HepG2 (cell line): Measurements from ENCODE around the gene ASF1B. TPM values are rescaled to one million over a fixed set of nuclear protein-coding genes. Genes with fewer than 3 reads are reported as not detected.

ENCODE experiments used
- KLF12 ChIP-seq: sonication (generic); formaldehyde crosslinking; IDR thresholded peaks from 2 replicates; pipeline ENCODE4 v1.4.0; 2020; ENCODE audit warnings: missing genetic modification reagents, borderline replicate concordance
- MAZ ChIP-seq, 2 experiments: sonication (generic) in 1 of 2; formaldehyde crosslinking in 1 of 2; IDR thresholded peaks; 2 replicates each; pipeline versions ENCODE4 v1.5.0 to v1.6.1; 2012 to 2020; ENCODE audit warnings: low read depth in 2 of 2, mild to moderate bottlenecking in 2 of 2, borderline replicate concordance in 1 of 2, improper control_type of control experiment in 1 of 2, low read length in 1 of 2, missing genetic modification reagents in 1 of 2, moderate library complexity in 1 of 2
- ZNF329 ChIP-seq: sonication (generic); formaldehyde crosslinking; IDR thresholded peaks from 2 replicates; pipeline ENCODE4 v1.9.0; 2021; ENCODE audit warnings: low read depth, mild to moderate bottlenecking, missing genetic modification reagents
- ZNF567 ChIP-seq: sonication (generic); formaldehyde crosslinking; IDR thresholded peaks from 2 replicates; pipeline ENCODE4 v1.8.1; 2023; ENCODE audit warnings: mild to moderate bottlenecking, missing genetic modification reagents, borderline replicate concordance
- polyA plus RNA-seq, 8 experiments: library from polyadenylated mRNA; depleted of rRNA in 3 of 8; stranded (reverse) in 7 of 8; unstranded in 1 of 8; fragments of >200 nt; fragmentation: Illumina TruSeq in 4 of 8; extraction: Trizol in 4 of 8; gene quantifications; 2 replicates each; pipeline versions ENCODE4 v1.2.1 to v1.2.3, GENCODE V29; 2011 to 2016; ENCODE audit warnings: low read depth in 4 of 8, missing spikeins in 1 of 8, mixed read lengths in 1 of 8; ENCODE audit not compliant: insufficient read depth in 1 of 8
- total RNA-seq, 5 experiments: library from RNA; depleted of rRNA; stranded (reverse); fragments of >200 nt; fragmentation: Illumina TruSeq; extraction: Trizol; gene quantifications; 2 replicates each; pipeline ENCODE4 v1.2.3, GENCODE V29; 2016; ENCODE audit warnings: low read depth in 1 of 5
- TF ChIP-seq, protein P1 (sequence below): sonication (generic); formaldehyde crosslinking; IDR thresholded peaks from 2 replicates; pipeline ENCODE4 v1.5.0; 2020; ENCODE audit warnings: mild to moderate bottlenecking, missing genetic modification reagents, borderline replicate concordance

The ASF1B gene
- total and polyA plus RNA-seq, 2 of the 13 experiments (the other 11 are each of a cell fraction or from before 2014, with no cell fraction given): 18.2 to 24.8 TPM

DNA sequence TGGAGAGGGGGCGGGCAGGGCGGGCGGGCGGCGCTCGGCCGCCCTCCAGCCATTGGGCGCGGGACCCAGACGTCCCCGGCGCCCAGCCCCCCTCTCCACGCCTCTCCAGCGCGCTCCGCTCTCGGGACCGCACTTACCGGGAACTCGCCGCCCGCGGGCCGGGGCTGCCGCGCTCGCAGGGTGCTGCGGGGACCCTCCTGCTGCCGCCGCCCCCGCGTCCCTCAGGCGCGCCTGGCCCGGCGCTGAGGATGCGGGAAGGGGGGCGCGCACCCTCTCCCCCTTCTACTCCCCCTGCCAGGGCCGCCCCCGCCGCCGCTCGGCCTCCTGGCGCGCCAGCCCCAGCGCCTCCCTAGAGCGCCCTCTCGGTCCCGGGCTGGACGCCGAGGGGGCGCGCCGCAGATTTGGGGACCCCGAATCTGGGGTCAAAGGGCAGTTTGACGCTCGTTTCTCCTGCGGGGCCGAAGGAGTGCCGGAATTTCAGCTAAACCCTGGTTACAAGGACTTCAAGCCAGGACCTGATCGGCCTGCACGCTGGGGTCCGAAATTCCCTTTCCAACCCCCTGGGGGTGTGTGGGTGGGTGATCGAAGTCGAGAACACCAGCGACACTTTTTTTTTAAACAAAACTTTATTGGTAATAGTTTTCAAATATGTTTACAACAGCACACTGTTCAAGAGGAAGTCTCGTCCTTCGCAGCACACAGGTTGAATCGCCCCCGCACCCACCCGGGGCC, 45.1 kb downstream of the ASF1B start (continued):
- TF ChIP-seq, protein P1, sequence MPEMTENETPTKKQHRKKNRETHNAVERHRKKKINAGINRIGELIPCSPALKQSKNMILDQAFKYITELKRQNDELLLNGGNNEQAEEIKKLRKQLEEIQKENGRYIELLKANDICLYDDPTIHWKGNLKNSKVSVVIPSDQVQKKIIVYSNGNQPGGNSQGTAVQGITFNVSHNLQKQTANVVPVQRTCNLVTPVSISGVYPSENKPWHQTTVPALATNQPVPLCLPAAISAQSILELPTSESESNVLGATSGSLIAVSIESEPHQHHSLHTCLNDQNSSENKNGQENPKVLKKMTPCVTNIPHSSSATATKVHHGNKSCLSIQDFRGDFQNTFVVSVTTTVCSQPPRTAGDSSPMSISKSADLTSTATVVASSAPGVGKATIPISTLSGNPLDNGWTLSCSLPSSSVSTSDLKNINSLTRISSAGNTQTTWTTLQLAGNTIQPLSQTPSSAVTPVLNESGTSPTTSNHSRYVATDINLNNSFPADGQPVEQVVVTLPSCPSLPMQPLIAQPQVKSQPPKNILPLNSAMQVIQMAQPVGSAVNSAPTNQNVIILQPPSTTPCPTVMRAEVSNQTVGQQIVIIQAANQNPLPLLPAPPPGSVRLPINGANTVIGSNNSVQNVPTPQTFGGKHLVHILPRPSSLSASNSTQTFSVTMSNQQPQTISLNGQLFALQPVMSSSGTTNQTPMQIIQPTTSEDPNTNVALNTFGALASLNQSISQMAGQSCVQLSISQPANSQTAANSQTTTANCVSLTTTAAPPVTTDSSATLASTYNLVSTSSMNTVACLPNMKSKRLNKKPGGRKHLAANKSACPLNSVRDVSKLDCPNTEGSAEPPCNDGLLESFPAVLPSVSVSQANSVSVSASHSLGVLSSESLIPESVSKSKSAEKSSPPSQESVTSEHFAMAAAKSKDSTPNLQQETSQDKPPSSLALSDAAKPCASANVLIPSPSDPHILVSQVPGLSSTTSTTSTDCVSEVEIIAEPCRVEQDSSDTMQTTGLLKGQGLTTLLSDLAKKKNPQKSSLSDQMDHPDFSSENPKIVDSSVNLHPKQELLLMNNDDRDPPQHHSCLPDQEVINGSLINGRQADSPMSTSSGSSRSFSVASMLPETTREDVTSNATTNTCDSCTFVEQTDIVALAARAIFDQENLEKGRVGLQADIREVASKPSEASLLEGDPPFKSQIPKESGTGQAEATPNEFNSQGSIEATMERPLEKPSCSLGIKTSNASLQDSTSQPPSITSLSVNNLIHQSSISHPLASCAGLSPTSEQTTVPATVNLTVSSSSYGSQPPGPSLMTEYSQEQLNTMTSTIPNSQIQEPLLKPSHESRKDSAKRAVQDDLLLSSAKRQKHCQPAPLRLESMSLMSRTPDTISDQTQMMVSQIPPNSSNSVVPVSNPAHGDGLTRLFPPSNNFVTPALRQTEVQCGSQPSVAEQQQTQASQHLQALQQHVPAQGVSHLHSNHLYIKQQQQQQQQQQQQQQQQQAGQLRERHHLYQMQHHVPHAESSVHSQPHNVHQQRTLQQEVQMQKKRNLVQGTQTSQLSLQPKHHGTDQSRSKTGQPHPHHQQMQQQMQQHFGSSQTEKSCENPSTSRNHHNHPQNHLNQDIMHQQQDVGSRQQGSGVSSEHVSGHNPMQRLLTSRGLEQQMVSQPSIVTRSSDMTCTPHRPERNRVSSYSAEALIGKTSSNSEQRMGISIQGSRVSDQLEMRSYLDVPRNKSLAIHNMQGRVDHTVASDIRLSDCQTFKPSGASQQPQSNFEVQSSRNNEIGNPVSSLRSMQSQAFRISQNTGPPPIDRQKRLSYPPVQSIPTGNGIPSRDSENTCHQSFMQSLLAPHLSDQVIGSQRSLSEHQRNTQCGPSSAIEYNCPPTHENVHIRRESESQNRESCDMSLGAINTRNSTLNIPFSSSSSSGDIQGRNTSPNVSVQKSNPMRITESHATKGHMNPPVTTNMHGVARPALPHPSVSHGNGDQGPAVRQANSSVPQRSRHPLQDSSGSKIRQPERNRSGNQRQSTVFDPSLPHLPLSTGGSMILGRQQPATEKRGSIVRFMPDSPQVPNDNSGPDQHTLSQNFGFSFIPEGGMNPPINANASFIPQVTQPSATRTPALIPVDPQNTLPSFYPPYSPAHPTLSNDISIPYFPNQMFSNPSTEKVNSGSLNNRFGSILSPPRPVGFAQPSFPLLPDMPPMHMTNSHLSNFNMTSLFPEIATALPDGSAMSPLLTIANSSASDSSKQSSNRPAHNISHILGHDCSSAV: no peak
- TF ChIP-seq ZNF567 (CRISPR knock-in tag): 0 out of 2 replicates have a peak, but pooled peaks have one; percentile 50
- no peak; the same call in 1 of the 2 replicates for TF ChIP-seq MAZ (IDR thresholded peaks at IDR 0.05; ENCODE audit: borderline replicate concordance, low read depth, low read length)
- peak; percentile 61; the same call in 1 of the 2 replicates for TF ChIP-seq MAZ (CRISPR knock-in tag; IDR thresholded peaks at IDR 0.05; ENCODE audit: low read depth)
- peak; percentile 62; the same call in 1 of the 2 replicates for TF ChIP-seq KLF12 (CRISPR knock-in tag)
- 0 out of 2 replicates have a peak, but pooled peaks have one; percentile 65 for TF ChIP-seq ZNF329 (CRISPR knock-in tag)
